Measurements from ENCODE around the gene GALNT17. TPM values are rescaled to one million over a fixed set of nuclear protein-coding genes. Genes with fewer than 3 reads are reported as not detected.

The GALNT17 gene
- polyA plus RNA-seq, 1 experiment = not detected

GRCh38 chr7:71393661-71394060 lies 261.7 kb downstream of the GALNT17 start:
- Histone ChIP-seq H3K9me3 (ENCODE audit: control insufficient read depth, insufficient read depth, low read length) (peaks cover 34% of the 10 kb centered on the region), H3K27me3 (ENCODE audit: control insufficient read depth, insufficient read depth, low read length) (no peaks in the 10 kb centered on the region), H3K4me3 (ENCODE audit: low read depth, low read length) (no peak overlapping the region), H3K27ac (ENCODE audit: low read depth, low read length) (no peak overlapping the region)
- POLR2A ChIA-PET = no interaction called here
- no peak for DNase-seq (ENCODE audit: low read depth, low spot score)
- CTCF ChIA-PET = no interaction called here
- TF ChIP-seq, protein P1, sequence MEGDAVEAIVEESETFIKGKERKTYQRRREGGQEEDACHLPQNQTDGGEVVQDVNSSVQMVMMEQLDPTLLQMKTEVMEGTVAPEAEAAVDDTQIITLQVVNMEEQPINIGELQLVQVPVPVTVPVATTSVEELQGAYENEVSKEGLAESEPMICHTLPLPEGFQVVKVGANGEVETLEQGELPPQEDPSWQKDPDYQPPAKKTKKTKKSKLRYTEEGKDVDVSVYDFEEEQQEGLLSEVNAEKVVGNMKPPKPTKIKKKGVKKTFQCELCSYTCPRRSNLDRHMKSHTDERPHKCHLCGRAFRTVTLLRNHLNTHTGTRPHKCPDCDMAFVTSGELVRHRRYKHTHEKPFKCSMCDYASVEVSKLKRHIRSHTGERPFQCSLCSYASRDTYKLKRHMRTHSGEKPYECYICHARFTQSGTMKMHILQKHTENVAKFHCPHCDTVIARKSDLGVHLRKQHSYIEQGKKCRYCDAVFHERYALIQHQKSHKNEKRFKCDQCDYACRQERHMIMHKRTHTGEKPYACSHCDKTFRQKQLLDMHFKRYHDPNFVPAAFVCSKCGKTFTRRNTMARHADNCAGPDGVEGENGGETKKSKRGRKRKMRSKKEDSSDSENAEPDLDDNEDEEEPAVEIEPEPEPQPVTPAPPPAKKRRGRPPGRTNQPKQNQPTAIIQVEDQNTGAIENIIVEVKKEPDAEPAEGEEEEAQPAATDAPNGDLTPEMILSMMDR (IDR thresholded peaks at IDR 0.05; ENCODE audit: low read depth, low read length) = no peak

DNA sequence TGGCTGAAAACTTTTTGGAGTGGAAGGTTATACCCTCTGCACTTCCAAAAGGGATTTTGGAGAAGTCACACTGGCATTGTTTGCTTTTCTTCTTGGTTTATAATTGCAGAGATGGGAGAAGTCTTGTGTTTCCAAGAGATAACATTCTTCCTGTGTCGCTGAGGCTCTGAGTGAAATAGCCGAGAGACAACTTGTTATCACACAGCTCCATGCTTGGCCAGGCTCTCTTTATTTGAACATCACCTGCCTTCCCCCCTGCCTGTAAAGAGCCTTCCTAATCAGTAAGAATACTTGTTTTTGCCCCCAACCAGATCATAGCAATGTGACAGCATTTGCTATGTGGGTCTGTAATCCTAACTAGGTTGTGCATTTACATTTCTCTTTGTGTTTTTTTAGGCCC lies 270.7 kb downstream of the GALNT17 start:
- POLR2A ChIA-PET = no interaction called here
- TF ChIP-seq, protein P1 (IDR thresholded peaks at IDR 0.05; ENCODE audit: low read depth, low read length) = no peak
- Histone ChIP-seq H3K4me3 (ENCODE audit: low read depth, low read length) (no peak overlapping the region), H3K9me3 (ENCODE audit: control insufficient read depth, insufficient read depth, low read length) (peaks cover 25% of the 10 kb centered on the region), H3K27ac (ENCODE audit: low read depth, low read length) (no peak overlapping the region), H3K27me3 (ENCODE audit: control insufficient read depth, insufficient read depth, low read length) (no peaks in the 10 kb centered on the region)
- CTCF ChIA-PET = no interaction called here
- no peak for DNase-seq (ENCODE audit: low read depth, low spot score)

DNA sequence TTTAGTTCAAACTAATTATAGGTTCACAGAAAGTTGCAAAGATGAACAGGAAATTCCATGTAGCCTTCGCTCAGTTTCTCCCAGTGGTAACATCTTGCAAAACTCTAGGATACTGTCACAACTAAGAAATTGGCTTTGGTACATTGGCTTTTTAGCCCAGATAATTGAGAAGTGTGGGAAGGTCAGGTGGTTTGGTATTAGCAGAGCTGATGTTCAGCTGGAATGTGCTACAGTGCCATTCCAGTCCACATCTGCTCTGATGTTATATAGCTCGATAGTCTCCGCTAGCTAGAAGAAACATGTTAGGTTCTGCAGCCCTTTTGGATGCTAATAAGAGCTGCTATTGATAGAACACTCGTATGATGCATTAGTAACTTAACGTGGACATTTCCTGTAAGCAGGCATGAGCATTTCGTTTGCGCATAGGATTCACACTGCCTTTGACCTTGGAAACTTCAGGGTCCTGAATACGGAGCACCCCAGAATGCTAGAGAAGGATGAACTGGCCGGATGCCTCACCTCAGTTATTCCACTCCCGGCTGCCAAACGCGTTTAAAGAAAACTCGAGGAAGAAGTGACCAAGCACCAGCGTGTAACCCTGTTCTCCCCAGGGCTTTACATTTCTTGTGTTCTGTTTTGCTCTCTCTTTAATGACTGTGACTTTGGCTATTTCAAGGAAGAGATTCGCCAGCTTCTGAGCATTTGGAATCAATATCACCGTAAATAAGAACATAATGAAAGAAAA lies 271.4 kb downstream of the GALNT17 start:
- POLR2A ChIA-PET = no interaction called here
- peaks cover 30% of the 10 kb centered on the region for H3K9me3 ChIP-seq (ENCODE audit: control insufficient read depth, insufficient read depth, low read length)
- no peak for DNase-seq (ENCODE audit: low read depth, low spot score)
- H3K4me3 ChIP-seq (ENCODE audit: low read depth, low read length) = no peak overlapping the region
- CTCF ChIA-PET = no interaction called here
- TF ChIP-seq, protein P1 (IDR thresholded peaks at IDR 0.05; ENCODE audit: low read depth, low read length) = no peak
- H3K27me3 ChIP-seq (ENCODE audit: control insufficient read depth, insufficient read depth, low read length) = no peaks in the 10 kb centered on the region
- H3K27ac ChIP-seq (ENCODE audit: low read depth, low read length) = no peak overlapping the region

GRCh38 chr7:71404726-71405345 lies 272.9 kb downstream of the GALNT17 start:
- DNase-seq (ENCODE audit: low read depth, low spot score) = no peak
- CTCF ChIA-PET = no interaction called here
- POLR2A ChIA-PET = no interaction called here
- TF ChIP-seq, protein P1 (IDR thresholded peaks at IDR 0.05; ENCODE audit: low read depth, low read length) = no peak
- Histone ChIP-seq H3K4me3 (ENCODE audit: low read depth, low read length) (no peak overlapping the region), H3K9me3 (ENCODE audit: control insufficient read depth, insufficient read depth, low read length) (peaks cover 31% of the 10 kb centered on the region), H3K27me3 (ENCODE audit: control insufficient read depth, insufficient read depth, low read length) (no peaks in the 10 kb centered on the region), H3K27ac (ENCODE audit: low read depth, low read length) (no peak overlapping the region)

DNA sequence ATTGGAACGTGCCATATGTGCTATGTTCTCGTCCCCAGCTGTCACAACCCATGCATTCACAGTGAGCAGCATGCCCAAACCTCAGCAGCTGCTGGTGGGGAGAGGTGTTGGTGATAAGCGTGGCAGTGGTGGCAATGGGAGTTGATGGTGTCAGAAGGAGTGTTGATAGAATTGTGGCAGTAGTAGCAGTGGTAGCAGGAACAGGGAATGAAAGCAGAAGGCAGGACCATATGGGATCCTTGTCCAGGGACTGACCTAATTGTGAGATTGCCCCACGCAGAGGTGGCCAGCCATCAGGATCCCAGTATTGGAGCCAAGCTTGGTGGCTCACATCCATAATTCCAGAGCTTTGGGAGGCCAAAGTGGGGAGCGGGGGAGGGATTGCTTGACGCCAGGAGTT lies 276.3 kb downstream of the GALNT17 start:
- POLR2A ChIA-PET = no interaction called here
- CTCF ChIA-PET = no interaction called here
- Histone ChIP-seq H3K9me3 (ENCODE audit: control insufficient read depth, insufficient read depth, low read length) (peaks cover 40% of the 10 kb centered on the region), H3K4me3 (ENCODE audit: low read depth, low read length) (no peak overlapping the region), H3K27me3 (ENCODE audit: control insufficient read depth, insufficient read depth, low read length) (no peaks in the 10 kb centered on the region), H3K27ac (ENCODE audit: low read depth, low read length) (no peak overlapping the region)
- TF ChIP-seq, protein P1 (IDR thresholded peaks at IDR 0.05; ENCODE audit: low read depth, low read length) = no peak
- DNase-seq (ENCODE audit: low read depth, low spot score) = no peak

All from AG04450 (cell line).